HepG2 (cell line): ENCODE measurements around the gene ARHGAP33. TPM values are rescaled to one million over a fixed set of nuclear protein-coding genes. Genes with fewer than 3 reads are reported as not detected.

Experiments
- SAP130 ChIP-seq: IDR thresholded peaks from 2 replicates; pipeline ENCODE4 v1.6.1; 2016; ENCODE audit warnings: low read depth
- SCMH1 ChIP-seq: sonication (generic); formaldehyde crosslinking; IDR thresholded peaks from 2 replicates; pipeline ENCODE4 v1.9.0; 2021; ENCODE audit warnings: missing genetic modification reagents, mild to moderate bottlenecking, borderline replicate concordance
- ZBTB42 ChIP-seq: sonication (generic); formaldehyde crosslinking; IDR thresholded peaks from 2 replicates; pipeline ENCODE4 v1.5.0; 2020; ENCODE audit warnings: mild to moderate bottlenecking, missing genetic modification reagents
- ZNF232 ChIP-seq: sonication (generic); formaldehyde crosslinking; IDR thresholded peaks from 2 replicates; pipeline ENCODE4 v1.4.0; 2020; ENCODE audit warnings: missing genetic modification reagents, borderline replicate concordance
- ZNF703 ChIP-seq: sonication (generic); formaldehyde crosslinking; IDR thresholded peaks from 2 replicates; pipeline ENCODE4 v1.5.1; 2020; ENCODE audit warnings: missing genetic modification reagents, mild to moderate bottlenecking, moderate library complexity, borderline replicate concordance
- ZNF746 ChIP-seq: sonication (generic); formaldehyde crosslinking; IDR thresholded peaks from 2 replicates; pipeline ENCODE4 v1.8.0; 2022; ENCODE audit warnings: mild to moderate bottlenecking, missing genetic modification reagents
- ZNF772 ChIP-seq: sonication (generic); formaldehyde crosslinking; IDR thresholded peaks from 2 replicates; pipeline ENCODE4 v1.5.0; 2020; ENCODE audit warnings: mild to moderate bottlenecking, missing genetic modification reagents
- ZNF780A ChIP-seq: sonication (generic); formaldehyde crosslinking; IDR thresholded peaks from 2 replicates; pipeline ENCODE4 v1.8.0; 2022; ENCODE audit warnings: mild to moderate bottlenecking, missing genetic modification reagents, moderate library complexity
- ZNF792 ChIP-seq: IDR thresholded peaks from 2 replicates; pipeline ENCODE4 v1.6.1; 2016
- polyA plus RNA-seq, 8 experiments: library from polyadenylated mRNA; depleted of rRNA in 3 of 8; stranded (reverse) in 7 of 8; unstranded in 1 of 8; fragments of >200 nt; fragmentation: Illumina TruSeq in 4 of 8; extraction: Trizol in 4 of 8; gene quantifications; 2 replicates each; pipeline versions ENCODE4 v1.2.1 to v1.2.3, GENCODE V29; 2011 to 2016; ENCODE audit warnings: low read depth in 4 of 8, missing spikeins in 1 of 8, mixed read lengths in 1 of 8; ENCODE audit not compliant: insufficient read depth in 1 of 8
- total RNA-seq, 5 experiments: library from RNA; depleted of rRNA; stranded (reverse); fragments of >200 nt; fragmentation: Illumina TruSeq; extraction: Trizol; gene quantifications; 2 replicates each; pipeline ENCODE4 v1.2.3, GENCODE V29; 2016; ENCODE audit warnings: low read depth in 1 of 5
- TF ChIP-seq, protein P1 (sequence below): sonication (generic); formaldehyde crosslinking; IDR thresholded peaks from 2 replicates; pipeline ENCODE4 v1.5.0; 2020; ENCODE audit warnings: missing genetic modification reagents
- TF ChIP-seq, protein P2 (sequence below): sonication (generic); formaldehyde crosslinking; IDR thresholded peaks from 2 replicates; pipeline ENCODE4 v1.9.0; 2022; ENCODE audit warnings: missing genetic modification reagents, mild to moderate bottlenecking, borderline replicate concordance
- TF ChIP-seq, protein P3 (sequence below): sonication (generic); formaldehyde crosslinking; IDR thresholded peaks from 2 replicates; pipeline ENCODE4 v1.5.1; 2020; ENCODE audit warnings: mild to moderate bottlenecking, missing genetic modification reagents, moderate library complexity
- TF ChIP-seq, protein P4 (sequence below): IDR thresholded peaks from 2 replicates; pipeline ENCODE4 v1.6.1; 2016
- TF ChIP-seq, protein P5 (sequence below): sonication (generic); formaldehyde crosslinking; IDR thresholded peaks from 2 replicates; pipeline ENCODE4 v1.4.0; 2020; ENCODE audit warnings: missing genetic modification reagents

ARHGAP33 gene
- total and polyA plus RNA-seq, 2 of the 13 experiments (the other 11 are each of a cell fraction or from before 2014, with no cell fraction given), result 1.3 to 2.7 TPM

DNA sequence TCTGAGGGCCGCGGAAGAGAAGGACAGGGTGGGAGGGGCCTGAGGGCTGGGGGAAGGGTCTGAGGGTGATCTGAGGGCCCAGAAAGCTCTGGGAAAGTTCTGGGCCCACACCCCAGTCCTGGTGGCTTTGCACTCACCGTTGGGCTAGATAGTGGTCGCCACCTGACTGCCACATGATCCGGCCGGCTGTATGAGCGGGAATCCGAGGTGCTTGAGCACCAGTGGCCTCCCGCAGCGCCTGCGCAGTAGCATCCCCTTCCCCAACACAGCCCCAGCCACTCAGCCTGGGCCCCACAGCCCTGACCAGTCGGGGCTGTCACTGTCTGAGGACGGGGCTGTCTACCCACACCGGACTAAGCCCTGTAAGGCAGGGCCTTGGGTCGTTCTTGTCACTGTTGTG, 22.3 kb downstream of the ARHGAP33 start (continued):
- TF ChIP-seq ZNF232 (peak; percentile 74; the same call in 1 of the 2 replicates), ZNF780A (CRISPR knock-in tag) (no peak), SCMH1 (CRISPR knock-in tag) (no peak), SAP130 (CRISPR knock-in tag) (no peak), ZNF703 (CRISPR knock-in tag) (no peak), ZNF792 (peak; percentile 40; the same call in 1 of the 2 replicates), ZNF772 (CRISPR knock-in tag) (no peak; the same call in 1 of the 2 replicates), ZNF746 (CRISPR knock-in tag) (no peak), ZBTB42 (CRISPR knock-in tag) (no peak)
- TF ChIP-seq, protein P1, sequence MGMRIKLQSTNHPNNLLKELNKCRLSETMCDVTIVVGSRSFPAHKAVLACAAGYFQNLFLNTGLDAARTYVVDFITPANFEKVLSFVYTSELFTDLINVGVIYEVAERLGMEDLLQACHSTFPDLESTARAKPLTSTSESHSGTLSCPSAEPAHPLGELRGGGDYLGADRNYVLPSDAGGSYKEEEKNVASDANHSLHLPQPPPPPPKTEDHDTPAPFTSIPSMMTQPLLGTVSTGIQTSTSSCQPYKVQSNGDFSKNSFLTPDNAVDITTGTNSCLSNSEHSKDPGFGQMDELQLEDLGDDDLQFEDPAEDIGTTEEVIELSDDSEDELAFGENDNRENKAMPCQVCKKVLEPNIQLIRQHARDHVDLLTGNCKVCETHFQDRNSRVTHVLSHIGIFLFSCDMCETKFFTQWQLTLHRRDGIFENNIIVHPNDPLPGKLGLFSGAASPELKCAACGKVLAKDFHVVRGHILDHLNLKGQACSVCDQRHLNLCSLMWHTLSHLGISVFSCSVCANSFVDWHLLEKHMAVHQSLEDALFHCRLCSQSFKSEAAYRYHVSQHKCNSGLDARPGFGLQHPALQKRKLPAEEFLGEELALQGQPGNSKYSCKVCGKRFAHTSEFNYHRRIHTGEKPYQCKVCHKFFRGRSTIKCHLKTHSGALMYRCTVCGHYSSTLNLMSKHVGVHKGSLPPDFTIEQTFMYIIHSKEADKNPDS (CRISPR knock-in tag), result no peak
- TF ChIP-seq, protein P2, sequence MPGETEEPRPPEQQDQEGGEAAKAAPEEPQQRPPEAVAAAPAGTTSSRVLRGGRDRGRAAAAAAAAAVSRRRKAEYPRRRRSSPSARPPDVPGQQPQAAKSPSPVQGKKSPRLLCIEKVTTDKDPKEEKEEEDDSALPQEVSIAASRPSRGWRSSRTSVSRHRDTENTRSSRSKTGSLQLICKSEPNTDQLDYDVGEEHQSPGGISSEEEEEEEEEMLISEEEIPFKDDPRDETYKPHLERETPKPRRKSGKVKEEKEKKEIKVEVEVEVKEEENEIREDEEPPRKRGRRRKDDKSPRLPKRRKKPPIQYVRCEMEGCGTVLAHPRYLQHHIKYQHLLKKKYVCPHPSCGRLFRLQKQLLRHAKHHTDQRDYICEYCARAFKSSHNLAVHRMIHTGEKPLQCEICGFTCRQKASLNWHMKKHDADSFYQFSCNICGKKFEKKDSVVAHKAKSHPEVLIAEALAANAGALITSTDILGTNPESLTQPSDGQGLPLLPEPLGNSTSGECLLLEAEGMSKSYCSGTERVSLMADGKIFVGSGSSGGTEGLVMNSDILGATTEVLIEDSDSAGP (CRISPR knock-in tag), result peak; percentile 37; the same call in 1 of the 2 replicates
- TF ChIP-seq, protein P3, sequence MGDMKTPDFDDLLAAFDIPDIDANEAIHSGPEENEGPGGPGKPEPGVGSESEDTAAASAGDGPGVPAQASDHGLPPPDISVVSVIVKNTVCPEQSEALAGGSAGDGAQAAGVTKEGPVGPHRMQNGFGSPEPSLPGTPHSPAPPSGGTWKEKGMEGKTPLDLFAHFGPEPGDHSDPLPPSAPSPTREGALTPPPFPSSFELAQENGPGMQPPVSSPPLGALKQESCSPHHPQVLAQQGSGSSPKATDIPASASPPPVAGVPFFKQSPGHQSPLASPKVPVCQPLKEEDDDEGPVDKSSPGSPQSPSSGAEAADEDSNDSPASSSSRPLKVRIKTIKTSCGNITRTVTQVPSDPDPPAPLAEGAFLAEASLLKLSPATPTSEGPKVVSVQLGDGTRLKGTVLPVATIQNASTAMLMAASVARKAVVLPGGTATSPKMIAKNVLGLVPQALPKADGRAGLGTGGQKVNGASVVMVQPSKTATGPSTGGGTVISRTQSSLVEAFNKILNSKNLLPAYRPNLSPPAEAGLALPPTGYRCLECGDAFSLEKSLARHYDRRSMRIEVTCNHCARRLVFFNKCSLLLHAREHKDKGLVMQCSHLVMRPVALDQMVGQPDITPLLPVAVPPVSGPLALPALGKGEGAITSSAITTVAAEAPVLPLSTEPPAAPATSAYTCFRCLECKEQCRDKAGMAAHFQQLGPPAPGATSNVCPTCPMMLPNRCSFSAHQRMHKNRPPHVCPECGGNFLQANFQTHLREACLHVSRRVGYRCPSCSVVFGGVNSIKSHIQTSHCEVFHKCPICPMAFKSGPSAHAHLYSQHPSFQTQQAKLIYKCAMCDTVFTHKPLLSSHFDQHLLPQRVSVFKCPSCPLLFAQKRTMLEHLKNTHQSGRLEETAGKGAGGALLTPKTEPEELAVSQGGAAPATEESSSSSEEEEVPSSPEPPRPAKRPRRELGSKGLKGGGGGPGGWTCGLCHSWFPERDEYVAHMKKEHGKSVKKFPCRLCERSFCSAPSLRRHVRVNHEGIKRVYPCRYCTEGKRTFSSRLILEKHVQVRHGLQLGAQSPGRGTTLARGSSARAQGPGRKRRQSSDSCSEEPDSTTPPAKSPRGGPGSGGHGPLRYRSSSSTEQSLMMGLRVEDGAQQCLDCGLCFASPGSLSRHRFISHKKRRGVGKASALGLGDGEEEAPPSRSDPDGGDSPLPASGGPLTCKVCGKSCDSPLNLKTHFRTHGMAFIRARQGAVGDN, result peak; percentile 91
- TF ChIP-seq, protein P4, sequence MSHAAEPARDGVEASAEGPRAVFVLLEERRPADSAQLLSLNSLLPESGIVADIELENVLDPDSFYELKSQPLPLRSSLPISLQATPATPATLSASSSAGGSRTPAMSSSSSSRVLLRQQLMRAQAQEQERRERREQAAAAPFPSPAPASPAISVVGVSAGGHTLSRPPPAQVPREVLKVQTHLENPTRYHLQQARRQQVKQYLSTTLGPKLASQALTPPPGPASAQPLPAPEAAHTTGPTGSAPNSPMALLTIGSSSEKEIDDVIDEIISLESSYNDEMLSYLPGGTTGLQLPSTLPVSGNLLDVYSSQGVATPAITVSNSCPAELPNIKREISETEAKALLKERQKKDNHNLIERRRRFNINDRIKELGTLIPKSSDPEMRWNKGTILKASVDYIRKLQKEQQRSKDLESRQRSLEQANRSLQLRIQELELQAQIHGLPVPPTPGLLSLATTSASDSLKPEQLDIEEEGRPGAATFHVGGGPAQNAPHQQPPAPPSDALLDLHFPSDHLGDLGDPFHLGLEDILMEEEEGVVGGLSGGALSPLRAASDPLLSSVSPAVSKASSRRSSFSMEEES, result 0 out of 2 replicates have a peak, but pooled peaks have one; percentile 33
- TF ChIP-seq, protein P5, sequence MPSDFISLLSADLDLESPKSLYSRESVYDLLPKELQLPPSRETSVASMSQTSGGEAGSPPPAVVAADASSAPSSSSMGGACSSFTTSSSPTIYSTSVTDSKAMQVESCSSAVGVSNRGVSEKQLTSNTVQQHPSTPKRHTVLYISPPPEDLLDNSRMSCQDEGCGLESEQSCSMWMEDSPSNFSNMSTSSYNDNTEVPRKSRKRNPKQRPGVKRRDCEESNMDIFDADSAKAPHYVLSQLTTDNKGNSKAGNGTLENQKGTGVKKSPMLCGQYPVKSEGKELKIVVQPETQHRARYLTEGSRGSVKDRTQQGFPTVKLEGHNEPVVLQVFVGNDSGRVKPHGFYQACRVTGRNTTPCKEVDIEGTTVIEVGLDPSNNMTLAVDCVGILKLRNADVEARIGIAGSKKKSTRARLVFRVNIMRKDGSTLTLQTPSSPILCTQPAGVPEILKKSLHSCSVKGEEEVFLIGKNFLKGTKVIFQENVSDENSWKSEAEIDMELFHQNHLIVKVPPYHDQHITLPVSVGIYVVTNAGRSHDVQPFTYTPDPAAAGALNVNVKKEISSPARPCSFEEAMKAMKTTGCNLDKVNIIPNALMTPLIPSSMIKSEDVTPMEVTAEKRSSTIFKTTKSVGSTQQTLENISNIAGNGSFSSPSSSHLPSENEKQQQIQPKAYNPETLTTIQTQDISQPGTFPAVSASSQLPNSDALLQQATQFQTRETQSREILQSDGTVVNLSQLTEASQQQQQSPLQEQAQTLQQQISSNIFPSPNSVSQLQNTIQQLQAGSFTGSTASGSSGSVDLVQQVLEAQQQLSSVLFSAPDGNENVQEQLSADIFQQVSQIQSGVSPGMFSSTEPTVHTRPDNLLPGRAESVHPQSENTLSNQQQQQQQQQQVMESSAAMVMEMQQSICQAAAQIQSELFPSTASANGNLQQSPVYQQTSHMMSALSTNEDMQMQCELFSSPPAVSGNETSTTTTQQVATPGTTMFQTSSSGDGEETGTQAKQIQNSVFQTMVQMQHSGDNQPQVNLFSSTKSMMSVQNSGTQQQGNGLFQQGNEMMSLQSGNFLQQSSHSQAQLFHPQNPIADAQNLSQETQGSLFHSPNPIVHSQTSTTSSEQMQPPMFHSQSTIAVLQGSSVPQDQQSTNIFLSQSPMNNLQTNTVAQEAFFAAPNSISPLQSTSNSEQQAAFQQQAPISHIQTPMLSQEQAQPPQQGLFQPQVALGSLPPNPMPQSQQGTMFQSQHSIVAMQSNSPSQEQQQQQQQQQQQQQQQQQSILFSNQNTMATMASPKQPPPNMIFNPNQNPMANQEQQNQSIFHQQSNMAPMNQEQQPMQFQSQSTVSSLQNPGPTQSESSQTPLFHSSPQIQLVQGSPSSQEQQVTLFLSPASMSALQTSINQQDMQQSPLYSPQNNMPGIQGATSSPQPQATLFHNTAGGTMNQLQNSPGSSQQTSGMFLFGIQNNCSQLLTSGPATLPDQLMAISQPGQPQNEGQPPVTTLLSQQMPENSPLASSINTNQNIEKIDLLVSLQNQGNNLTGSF (CRISPR knock-in tag), result peak; percentile 79; the same call in 1 of the 2 replicates
